Nephron progenitor cell (in vitro differentiated cells): ENCODE data around the gene JMJD8.
A peak's percentile ranks its signal among the peaks of the same experiment; 100 is the strongest.

Experiments
- DNase-seq: peaks from one replicate; pipeline ENCODE4 v3.0.0; 2021
- H3K27ac Mint-ChIP-seq: 2 replicates; pipeline ENCODE4 v1.8.0; 2021; ENCODE audit warnings: mild to moderate bottlenecking, moderate library complexity, mixed read lengths
- H3K27me3 Mint-ChIP-seq: 2 replicates; pipeline ENCODE4 v1.8.0; 2021; ENCODE audit warnings: mild to moderate bottlenecking, low read depth, mixed read lengths; ENCODE audit not compliant: poor library complexity
- H3K36me3 Mint-ChIP-seq: 2 replicates; pipeline ENCODE4 v1.8.0; 2021; ENCODE audit warnings: low read depth, mixed read lengths
- H3K4me1 Mint-ChIP-seq: 2 replicates; pipeline ENCODE4 v1.8.0; 2021; ENCODE audit warnings: mixed read lengths
- H3K4me3 Mint-ChIP-seq: 2 replicates; pipeline ENCODE4 v1.8.0; 2021; ENCODE audit warnings: mild to moderate bottlenecking, moderate library complexity, mixed read lengths
- H3K9me3 Mint-ChIP-seq: 2 replicates; pipeline ENCODE4 v1.8.0; 2021; ENCODE audit warnings: mild to moderate bottlenecking, moderate library complexity, mixed read lengths
- CTCF ChIP-seq: fragments of 200-600 bp; sonication (generic); IDR thresholded peaks from 2 replicates; pipeline ENCODE4 v1.5.0; 2021; ENCODE audit warnings: antibody characterized with exemption

JMJD8 gene

DNA sequence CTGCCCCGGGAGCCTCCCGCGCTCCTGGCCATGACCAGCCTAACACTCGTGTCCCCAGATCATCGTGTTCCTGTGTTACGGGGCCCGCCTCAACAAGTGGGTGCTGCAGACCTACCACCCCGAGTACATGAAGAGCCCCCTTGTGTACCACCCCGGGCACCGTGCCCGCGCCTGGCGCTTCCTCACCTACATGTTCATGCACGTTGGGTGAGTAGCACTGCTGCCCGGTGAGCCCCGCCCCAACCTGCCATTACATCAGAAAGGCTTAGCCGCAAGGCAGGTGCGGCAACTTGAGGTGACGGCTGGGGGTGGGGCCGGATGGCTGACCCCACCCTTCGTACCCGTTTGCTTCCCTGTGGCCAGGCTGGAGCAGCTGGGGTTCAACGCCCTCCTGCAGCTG is 7.2 kb downstream of the JMJD8 start:
- Mint-ChIP-seq H3K4me1 (peaks cover 26% of the 10 kb centered on the region), H3K27me3 (peaks cover 18% of the 10 kb centered on the region), H3K9me3 (no peaks in the 10 kb centered on the region), H3K27ac (no peak overlapping the region), H3K36me3 (peaks cover 9% of the 10 kb centered on the region), H3K4me3 (no peak overlapping the region)
- no peak for TF ChIP-seq CTCF
- no peak for DNase-seq

GRCh38 chr16:676565-676902 is 7.6 kb downstream of the JMJD8 start:
- Mint-ChIP-seq H3K27ac (no peak overlapping the region), H3K9me3 (no peaks in the 10 kb centered on the region), H3K4me1 (peaks cover 23% of the 10 kb centered on the region), H3K27me3 (peaks cover 18% of the 10 kb centered on the region), H3K4me3 (no peak overlapping the region), H3K36me3 (peaks cover 5% of the 10 kb centered on the region)
- DNase-seq, result no peak
- no peak for TF ChIP-seq CTCF

DNA sequence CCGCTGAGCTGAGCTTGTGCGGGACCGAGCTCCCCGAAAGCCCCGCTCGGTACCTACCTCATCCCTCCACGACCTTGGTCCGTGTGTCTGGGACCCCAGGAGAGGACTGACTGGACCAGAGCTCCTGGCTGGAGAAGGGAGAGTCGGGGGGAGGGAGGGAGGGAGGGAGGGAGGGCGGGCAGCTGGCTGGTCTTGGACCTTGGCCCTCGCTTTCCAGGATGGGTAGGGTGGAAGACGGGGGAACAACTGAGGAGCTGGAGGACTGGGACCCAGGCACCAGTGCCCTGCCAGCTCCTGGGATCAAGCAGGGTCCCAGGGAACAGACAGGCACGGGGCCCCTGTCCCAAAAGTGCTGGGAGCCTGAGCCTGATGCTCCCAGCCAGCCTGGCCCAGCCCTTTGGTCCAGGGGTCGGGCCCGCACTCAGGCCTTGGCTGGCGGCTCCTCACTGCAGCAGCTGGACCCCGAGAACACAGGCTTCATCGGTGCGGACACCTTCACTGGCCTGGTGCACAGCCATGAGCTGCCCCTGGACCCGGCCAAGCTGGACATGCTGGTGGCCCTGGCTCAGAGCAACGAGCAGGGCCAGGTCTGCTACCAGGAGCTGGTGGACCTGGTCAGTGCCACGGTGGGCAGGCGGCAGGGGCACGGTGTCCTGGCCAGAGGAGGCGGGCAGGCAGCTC is 8.1 kb downstream of the JMJD8 start:
- TF ChIP-seq CTCF, result no peak
- Mint-ChIP-seq H3K9me3 (no peaks in the 10 kb centered on the region), H3K27ac (no peak overlapping the region), H3K27me3 (peaks cover 18% of the 10 kb centered on the region), H3K4me3 (no peak overlapping the region), H3K4me1 (peaks cover 18% of the 10 kb centered on the region), H3K36me3 (peaks cover 2% of the 10 kb centered on the region)
- no peak for DNase-seq

DNA sequence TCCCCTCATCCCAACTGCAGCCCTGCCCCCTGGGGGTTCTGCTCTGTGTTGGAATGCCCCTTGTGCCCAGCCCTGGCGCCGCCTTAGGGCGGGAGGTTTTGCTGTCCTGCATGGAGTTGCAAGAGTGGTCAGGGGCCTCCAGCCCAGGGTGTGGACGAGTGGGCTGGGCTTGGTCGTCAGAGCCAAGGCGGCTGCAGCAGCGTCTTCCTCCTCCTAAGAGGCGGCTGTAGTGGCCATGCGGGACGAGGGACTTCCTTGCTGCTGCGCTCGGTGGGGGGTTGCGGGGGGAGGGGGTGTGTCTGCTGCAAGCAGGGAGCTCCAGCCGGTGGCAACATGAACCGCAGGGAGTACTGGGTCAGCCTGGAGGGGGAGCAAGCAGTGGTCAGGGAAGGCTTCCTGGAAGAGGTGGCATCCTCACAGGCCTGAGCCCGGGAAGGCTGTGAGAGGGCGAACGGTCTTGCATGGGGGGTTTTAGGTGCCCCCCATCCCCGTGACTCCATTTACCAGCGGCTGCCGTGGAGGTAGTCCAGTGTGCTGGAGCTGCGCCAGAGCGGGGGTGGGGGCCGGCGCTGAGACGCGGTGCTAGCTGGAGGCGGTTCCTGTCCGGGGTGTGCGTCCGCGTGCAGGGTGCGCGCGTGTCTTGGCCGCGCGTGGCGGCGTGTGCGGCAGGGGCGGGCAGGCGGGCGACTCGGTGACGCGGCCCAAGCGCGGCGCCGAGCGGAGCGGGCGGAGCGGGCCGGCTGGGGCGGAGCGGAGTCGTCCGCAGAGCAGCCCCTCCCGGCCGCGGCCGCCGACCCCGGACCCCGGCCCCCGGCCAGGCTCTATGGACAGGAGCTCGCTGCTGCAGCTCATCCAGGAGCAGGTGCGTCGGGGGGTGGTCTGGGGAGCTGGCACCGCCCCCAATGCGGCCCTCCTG is 8.9 kb downstream of the JMJD8 start, which contains the start of gene RHBDL1:
TSS of gene RHBDL1 (plus strand) at position 704 of the 916 bp plus-strand sequence. CDS start at position 824, 120 bp downstream.
- TF ChIP-seq CTCF, result no peak
- peaks cover 18% of the 10 kb centered on the region for H3K27me3 Mint-ChIP-seq
- peak; percentile 52 for DNase-seq
- peak within 1 kb of the TSS; percentile 58 for H3K4me3 Mint-ChIP-seq
- no peaks in the 10 kb centered on the region for H3K9me3 Mint-ChIP-seq
- peaks cover 15% of the 10 kb centered on the region for H3K4me1 Mint-ChIP-seq
- H3K36me3 Mint-ChIP-seq, result no peaks in the 10 kb centered on the region
- H3K27ac Mint-ChIP-seq, result no peak within 1 kb of the TSS

GRCh38 chr16:674214-674881 is 9.8 kb downstream of the JMJD8 start:
- peaks cover 12% of the 10 kb centered on the region for H3K4me1 Mint-ChIP-seq
- H3K4me3 Mint-ChIP-seq, result no peak overlapping the region
- TF ChIP-seq CTCF, result no peak
- H3K36me3 Mint-ChIP-seq, result no peaks in the 10 kb centered on the region
- no peak for DNase-seq
- H3K9me3 Mint-ChIP-seq, result no peaks in the 10 kb centered on the region
- H3K27ac Mint-ChIP-seq, result no peak overlapping the region
- peaks cover 18% of the 10 kb centered on the region for H3K27me3 Mint-ChIP-seq
